Hepatocyte (in vitro differentiated cells): Measurements from ENCODE around the gene AGBL4. TPM values are rescaled to one million over a fixed set of nuclear protein-coding genes. Genes with fewer than 3 reads are reported as not detected.

ENCODE experiments used
- DNase-seq: peaks from one replicate; pipeline ENCODE4 v3.0.0-alpha.2; 2016; ENCODE audit warnings: low spot score
- H2AFZ ChIP-seq: fragments of 200-600 bp; sonication (generic); 2 replicates; pipeline ENCODE4 v1.6.0; 2016; ENCODE audit warnings: antibody characterized with exemption, mild to moderate bottlenecking
- H3K27ac ChIP-seq: fragments of 200-600 bp; sonication (generic); 2 replicates; pipeline ENCODE4 v1.5.1; 2016; ENCODE audit warnings: mild to moderate bottlenecking
- H3K27me3 ChIP-seq: fragments of 200-600 bp; sonication (generic); 2 replicates; pipeline ENCODE4 v1.6.1; 2016
- H3K36me3 ChIP-seq: fragments of 200-600 bp; sonication (generic); replicated peaks from 2 replicates; pipeline ENCODE4 v1.5.1; 2016; ENCODE audit warnings: low read depth; ENCODE audit not compliant: insufficient read depth
- H3K4me1 ChIP-seq: fragments of 200-600 bp; sonication (generic); 2 replicates; pipeline ENCODE4 v1.5.1; 2016; ENCODE audit warnings: mild to moderate bottlenecking, moderate library complexity; ENCODE audit not compliant: insufficient read depth
- H3K4me2 ChIP-seq: fragments of 200-600 bp; sonication (generic); 2 replicates; pipeline ENCODE4 v1.6.0; 2016
- H3K4me3 ChIP-seq: fragments of 200-600 bp; sonication (generic); 2 replicates; pipeline ENCODE4 v1.5.1; 2016; ENCODE audit warnings: mild to moderate bottlenecking
- H3K79me2 ChIP-seq: fragments of 200-600 bp; sonication (generic); 2 replicates; pipeline ENCODE4 v1.6.0; 2017; ENCODE audit warnings: mild to moderate bottlenecking
- H3K9me2 ChIP-seq: fragments of 200-600 bp; sonication (generic); replicated peaks from 2 replicates; pipeline ENCODE4 v1.6.0; 2017; ENCODE audit warnings: mild to moderate bottlenecking; ENCODE audit not compliant: insufficient read depth
- H3K9me3 ChIP-seq: fragments of 200-600 bp; sonication (generic); 2 replicates; pipeline ENCODE4 v1.5.1; 2016; ENCODE audit warnings: low read depth, mild to moderate bottlenecking
- H4K20me1 ChIP-seq: fragments of 200-600 bp; sonication (generic); 2 replicates; pipeline ENCODE4 v1.6.0; 2016; ENCODE audit warnings: mild to moderate bottlenecking; ENCODE audit not compliant: insufficient read depth, poor library complexity, severe bottlenecking
- EZH2 ChIP-seq: fragments of 200-600 bp; sonication (generic); IDR thresholded peaks from 2 replicates; pipeline ENCODE4 v1.6.1; 2016; ENCODE audit warnings: antibody characterized with exemption, mild to moderate bottlenecking, borderline replicate concordance
- EZH2phosphoT487 ChIP-seq: fragments of 200-600 bp; sonication (generic); IDR thresholded peaks from one replicate; pipeline ENCODE4 v1.6.1; 2018; ENCODE audit warnings: antibody characterized with exemption, mild to moderate bottlenecking, low read depth, moderate library complexity; ENCODE audit not compliant: unreplicated experiment, severe bottlenecking
- WGBS: methylation state at CpG from one replicate; pipeline ENCODE4 v1.1.6; 2016; ENCODE audit warnings: low lambda C conversion rate; ENCODE audit errors: missing lambda C conversion rate; 5-methylcytosine and 5-hydroxymethylcytosine counted together
- polyA plus RNA-seq: library from polyadenylated mRNA; unstranded; fragments of >200 nt; fragmentation: Nextera tagmentation; extraction: Ambion mirVana; gene quantifications from 2 replicates; pipeline ENCODE4 v1.2.1, GENCODE V29; 2016
- total RNA-seq: library from RNA; depleted of rRNA; stranded (reverse); fragments of >200 nt; gene quantifications from 2 replicates; pipeline ENCODE4 v1.2.3, GENCODE V29; 2014
- TF ChIP-seq, protein P1 (sequence below): fragments of 200-600 bp; sonication (generic); IDR thresholded peaks from 2 replicates; pipeline ENCODE4 v1.5.1; 2016; ENCODE audit warnings: antibody characterized with exemption, mild to moderate bottlenecking; ENCODE audit not compliant: poor library complexity

AGBL4 gene
- total and polyA plus RNA-seq, 2 experiments from 2014 or later, result 0.50 to 0.73 TPM

- Histone ChIP-seq H3K36me3 (no peaks in the 10 kb centered on the region), H3K4me3 (no peak overlapping the region), H4K20me1 (no peaks in the 10 kb centered on the region), H3K9me2 (no peaks in the 10 kb centered on the region), H3K27ac (no peak overlapping the region), H3K27me3 (no peaks in the 10 kb centered on the region), H3K9me3 (no peaks in the 10 kb centered on the region), H3K79me2 (no peaks in the 10 kb centered on the region), H2AFZ (no peak overlapping the region), H3K4me1 (no peaks in the 10 kb centered on the region), H3K4me2 (no peak overlapping the region)
- TF ChIP-seq EZH2 (no peak), EZH2phosphoT487 (no peak)
- TF ChIP-seq, protein P1, sequence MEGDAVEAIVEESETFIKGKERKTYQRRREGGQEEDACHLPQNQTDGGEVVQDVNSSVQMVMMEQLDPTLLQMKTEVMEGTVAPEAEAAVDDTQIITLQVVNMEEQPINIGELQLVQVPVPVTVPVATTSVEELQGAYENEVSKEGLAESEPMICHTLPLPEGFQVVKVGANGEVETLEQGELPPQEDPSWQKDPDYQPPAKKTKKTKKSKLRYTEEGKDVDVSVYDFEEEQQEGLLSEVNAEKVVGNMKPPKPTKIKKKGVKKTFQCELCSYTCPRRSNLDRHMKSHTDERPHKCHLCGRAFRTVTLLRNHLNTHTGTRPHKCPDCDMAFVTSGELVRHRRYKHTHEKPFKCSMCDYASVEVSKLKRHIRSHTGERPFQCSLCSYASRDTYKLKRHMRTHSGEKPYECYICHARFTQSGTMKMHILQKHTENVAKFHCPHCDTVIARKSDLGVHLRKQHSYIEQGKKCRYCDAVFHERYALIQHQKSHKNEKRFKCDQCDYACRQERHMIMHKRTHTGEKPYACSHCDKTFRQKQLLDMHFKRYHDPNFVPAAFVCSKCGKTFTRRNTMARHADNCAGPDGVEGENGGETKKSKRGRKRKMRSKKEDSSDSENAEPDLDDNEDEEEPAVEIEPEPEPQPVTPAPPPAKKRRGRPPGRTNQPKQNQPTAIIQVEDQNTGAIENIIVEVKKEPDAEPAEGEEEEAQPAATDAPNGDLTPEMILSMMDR, result no peak
- WGBS, result 64% methylated on average over 4 of the region's 4 CpGs
- no peak for DNase-seq
Measured at GRCh38 chr1:48889082-48889481, 1134.7 kb downstream of the AGBL4 start.

DNA sequence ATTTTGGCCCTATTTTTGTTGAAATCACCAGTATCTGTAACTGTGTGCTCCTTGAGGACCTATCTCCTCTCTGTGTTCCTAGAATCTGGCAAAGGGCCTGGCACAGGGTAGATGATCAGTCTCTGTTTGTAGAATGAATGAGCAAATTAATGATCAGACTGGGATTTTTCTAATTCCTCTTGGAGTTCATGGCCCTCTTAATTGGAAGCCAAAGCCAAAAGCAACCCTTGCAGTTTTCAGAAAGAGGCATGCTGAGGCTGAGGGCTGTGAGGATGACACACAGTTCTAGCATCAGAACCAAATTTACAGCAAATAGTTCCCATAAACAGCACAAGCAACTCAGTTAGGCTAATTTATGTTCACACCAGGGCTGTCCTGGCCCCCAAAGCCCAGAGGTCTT is 1136.0 kb downstream of the AGBL4 start:
- Histone ChIP-seq H3K79me2 (no peaks in the 10 kb centered on the region), H3K9me3 (no peaks in the 10 kb centered on the region), H3K27me3 (no peaks in the 10 kb centered on the region), H3K27ac (no peak overlapping the region), H3K4me2 (no peak overlapping the region), H3K4me3 (no peak overlapping the region), H3K9me2 (no peaks in the 10 kb centered on the region), H3K4me1 (no peaks in the 10 kb centered on the region), H2AFZ (no peak overlapping the region), H3K36me3 (no peaks in the 10 kb centered on the region), H4K20me1 (no peaks in the 10 kb centered on the region)
- DNase-seq, result no peak
- no peak for TF ChIP-seq EZH2
- no peak for TF ChIP-seq EZH2phosphoT487
- TF ChIP-seq, protein P1, result no peak

- Histone ChIP-seq H3K27me3 (no peaks in the 10 kb centered on the region), H3K36me3 (no peaks in the 10 kb centered on the region), H3K79me2 (no peaks in the 10 kb centered on the region), H3K4me2 (no peak overlapping the region), H2AFZ (no peak overlapping the region), H3K4me3 (no peak overlapping the region), H3K27ac (no peak overlapping the region), H3K4me1 (no peaks in the 10 kb centered on the region), H3K9me2 (no peaks in the 10 kb centered on the region), H4K20me1 (no peaks in the 10 kb centered on the region), H3K9me3 (no peaks in the 10 kb centered on the region)
- DNase-seq, result no peak
- TF ChIP-seq, protein P1, result no peak
- TF ChIP-seq EZH2phosphoT487, result no peak
- TF ChIP-seq EZH2, result no peak
Measured at GRCh38 chr1:48882020-48882419, 1141.7 kb downstream of the AGBL4 start.
